Measurements from ENCODE around the gene CEP89. TPM values are rescaled to one million over a fixed set of nuclear protein-coding genes. Genes with fewer than 3 reads are reported as not detected.
A peak's percentile ranks its signal among the peaks of the same experiment; 100 is the strongest.
"Not testable (repeated sequence)": the region's sequence is repeated elsewhere in the genome, so short reads cannot be mapped to it uniquely, and the experiment has no call there.

Gene CEP89
- total RNA-seq, 3 donors from 2014 or later, result 14.8 to 17.8 (median 14.8) TPM

DNA sequence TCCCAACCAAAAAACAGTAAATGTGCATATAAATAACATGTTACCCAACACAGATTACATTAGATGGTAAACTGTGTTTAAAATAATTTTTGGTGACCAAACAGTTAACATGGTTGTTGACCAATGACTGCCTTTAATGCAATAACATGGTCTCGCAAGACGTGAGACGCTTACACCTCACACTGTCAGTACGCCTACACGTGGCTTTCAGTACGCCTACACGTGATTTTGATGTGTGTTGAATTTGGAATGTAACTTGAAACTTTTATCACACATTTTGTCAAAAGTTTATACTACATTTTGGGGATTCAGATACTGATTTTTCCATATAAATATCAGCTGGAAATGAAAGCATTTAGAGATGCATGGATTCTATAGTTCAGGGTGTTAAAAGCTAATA lies 134.2 kb downstream of the CEP89 start:
- ATAC-seq (no peak), DNase-seq (no peak)
- Mint-ChIP-seq H3K4me1 (ENCODE audit: low read depth) (peaks cover 3% of the 10 kb centered on the region), H3K4me3 (no peak overlapping the region), H3K36me3 (ENCODE audit: insufficient read depth) (peaks cover 10% of the 10 kb centered on the region), H3K27me3 (ENCODE audit: low read depth) (no peaks in the 10 kb centered on the region), H3K9me3 (peaks cover 13% of the 10 kb centered on the region)

DNA sequence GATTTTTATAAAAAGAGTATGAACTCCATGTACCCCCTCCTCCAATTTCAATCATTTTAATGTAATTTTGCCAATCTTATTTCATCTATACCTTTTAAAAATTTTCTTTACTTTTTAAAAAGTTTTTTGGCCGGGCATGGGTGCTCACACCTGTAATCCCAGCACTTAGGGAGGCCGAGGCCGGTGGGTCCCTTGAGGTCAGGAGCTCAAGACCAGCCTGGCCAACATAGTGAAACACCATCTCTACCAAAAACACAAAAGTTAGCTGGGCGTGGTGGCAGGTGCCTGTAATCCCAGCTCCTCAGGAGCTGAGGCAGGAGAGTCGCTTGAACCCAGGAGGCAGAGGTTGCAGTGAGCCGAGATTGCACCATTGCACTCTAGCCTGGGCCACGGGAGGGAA lies 138.4 kb downstream of the CEP89 start:
- H3K27me3 Mint-ChIP-seq (ENCODE audit: low read depth); H3K36me3 Mint-ChIP-seq (ENCODE audit: insufficient read depth); DNase-seq; H3K4me3 Mint-ChIP-seq; H3K9me3 Mint-ChIP-seq; ATAC-seq: not testable (repeated sequence)
- H3K4me1 Mint-ChIP-seq (ENCODE audit: low read depth), result peaks cover 12% of the 10 kb centered on the region

DNA sequence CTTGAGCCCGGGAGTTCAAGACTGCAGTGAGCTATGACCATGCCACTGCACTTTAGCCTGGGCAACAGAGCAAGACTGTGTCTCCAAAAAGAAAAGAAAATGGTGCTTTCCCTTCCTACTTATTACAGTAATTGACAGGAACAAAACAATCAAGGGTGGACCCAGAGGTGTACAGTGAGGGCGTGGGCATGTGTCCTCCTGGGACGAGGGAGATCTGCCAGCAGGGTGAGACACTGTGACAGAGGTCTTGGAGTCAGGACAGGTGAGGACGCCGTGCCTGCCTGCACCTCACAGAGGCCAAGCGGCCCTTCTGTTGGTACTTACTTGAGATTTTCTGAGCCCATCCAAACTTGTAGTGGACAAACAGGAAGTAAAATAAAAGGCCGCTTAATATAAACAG lies 138.9 kb downstream of the CEP89 start:
- not testable (repeated sequence) for H3K9me3 Mint-ChIP-seq; H3K4me3 Mint-ChIP-seq; H3K36me3 Mint-ChIP-seq (ENCODE audit: insufficient read depth); H3K27me3 Mint-ChIP-seq (ENCODE audit: low read depth); DNase-seq; ATAC-seq
- H3K4me1 Mint-ChIP-seq (ENCODE audit: low read depth), result peaks cover 12% of the 10 kb centered on the region

DNA sequence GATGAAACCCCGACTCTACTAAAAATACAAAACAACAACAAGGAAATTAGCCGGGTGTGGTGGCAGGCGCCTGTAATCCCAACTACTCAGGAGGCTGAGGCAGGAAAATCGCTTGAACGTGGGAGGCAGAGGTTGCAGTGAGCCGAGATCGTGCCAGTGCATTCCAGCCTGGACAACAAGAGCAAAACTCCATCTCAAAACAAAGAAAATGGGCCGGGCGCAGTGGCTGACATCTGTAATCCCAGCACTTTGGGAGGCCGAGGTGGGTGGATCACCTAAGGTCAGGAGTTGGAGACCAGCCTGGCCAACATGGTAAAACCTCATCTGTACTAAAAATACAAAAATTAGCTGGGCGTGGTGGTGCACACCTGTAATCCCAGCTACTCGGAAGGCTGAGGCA lies 139.7 kb downstream of the CEP89 start:
- H3K27me3 Mint-ChIP-seq (ENCODE audit: low read depth); H3K4me1 Mint-ChIP-seq (ENCODE audit: low read depth); H3K36me3 Mint-ChIP-seq (ENCODE audit: insufficient read depth); ATAC-seq; DNase-seq; H3K4me3 Mint-ChIP-seq; H3K9me3 Mint-ChIP-seq: not testable (repeated sequence)

DNA sequence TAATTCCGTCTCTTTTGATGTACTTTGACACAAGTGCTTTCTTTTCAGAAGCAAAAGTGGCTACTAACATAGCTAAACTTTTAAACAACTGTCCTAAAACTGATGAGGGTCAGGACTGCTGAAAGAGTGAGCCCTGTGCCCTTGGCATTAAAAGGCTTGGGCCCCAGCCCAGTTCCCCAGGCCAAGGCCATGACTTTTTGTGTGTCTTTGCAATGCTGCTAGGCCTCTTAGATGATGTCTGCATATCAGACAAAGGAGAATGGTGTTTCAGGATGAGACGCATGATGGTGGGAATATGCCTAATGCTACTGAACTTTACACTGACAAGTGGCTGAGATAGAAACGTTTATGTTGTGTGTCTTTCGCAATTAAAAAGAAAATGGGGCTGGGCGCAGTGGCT lies 140.1 kb downstream of the CEP89 start:
- Mint-ChIP-seq H3K27me3 (ENCODE audit: low read depth) (no peaks in the 10 kb centered on the region), H3K36me3 (ENCODE audit: insufficient read depth) (peaks cover 4% of the 10 kb centered on the region), H3K4me1 (ENCODE audit: low read depth) (peaks cover 8% of the 10 kb centered on the region), H3K4me3 (no peak overlapping the region), H3K9me3 (no peaks in the 10 kb centered on the region)
- ATAC-seq (no peak), DNase-seq (no peak)

DNA sequence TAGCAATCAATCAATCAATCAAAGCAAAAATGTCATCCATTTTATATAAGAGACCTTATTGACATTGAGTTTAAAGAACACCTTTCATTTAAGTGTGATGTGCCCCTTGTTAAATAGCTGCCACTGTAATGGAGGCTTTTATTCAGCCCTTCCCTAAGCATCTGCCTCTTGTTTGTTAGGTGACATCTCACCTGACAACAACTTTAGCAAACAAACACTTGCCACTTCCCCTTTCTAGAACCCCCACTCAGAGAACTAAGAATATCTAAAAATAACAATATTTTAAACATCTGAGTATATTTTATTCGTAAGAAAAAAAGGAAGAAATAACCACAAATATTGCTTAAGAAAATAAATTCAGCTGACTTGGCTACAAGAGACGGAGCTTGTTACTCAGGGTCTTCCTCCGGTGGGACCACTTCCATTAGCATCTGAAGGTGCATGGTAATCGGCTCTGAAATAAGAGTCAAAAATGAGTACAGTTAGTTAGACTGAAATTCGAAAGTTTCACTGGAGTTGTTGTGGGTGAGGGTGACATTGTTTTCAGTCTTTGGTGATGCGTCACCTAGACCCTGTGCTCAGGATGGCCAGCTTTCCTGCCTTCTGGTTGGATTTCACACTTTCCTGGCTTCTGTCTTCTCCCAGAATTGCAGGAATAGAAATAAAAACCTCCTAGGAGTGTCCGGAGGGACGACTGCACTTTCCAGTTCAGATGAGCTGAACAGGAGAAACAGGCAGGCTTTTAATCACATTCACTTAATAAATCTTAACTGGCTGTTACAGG lies 141.3 kb downstream of the CEP89 start:
- Mint-ChIP-seq H3K4me1 (ENCODE audit: low read depth) (peaks cover 8% of the 10 kb centered on the region), H3K27me3 (ENCODE audit: low read depth) (no peaks in the 10 kb centered on the region), H3K9me3 (no peaks in the 10 kb centered on the region), H3K4me3 (no peak overlapping the region), H3K36me3 (ENCODE audit: insufficient read depth) (peaks cover 4% of the 10 kb centered on the region)
- DNase-seq, result no peak
- no peak for ATAC-seq

DNA sequence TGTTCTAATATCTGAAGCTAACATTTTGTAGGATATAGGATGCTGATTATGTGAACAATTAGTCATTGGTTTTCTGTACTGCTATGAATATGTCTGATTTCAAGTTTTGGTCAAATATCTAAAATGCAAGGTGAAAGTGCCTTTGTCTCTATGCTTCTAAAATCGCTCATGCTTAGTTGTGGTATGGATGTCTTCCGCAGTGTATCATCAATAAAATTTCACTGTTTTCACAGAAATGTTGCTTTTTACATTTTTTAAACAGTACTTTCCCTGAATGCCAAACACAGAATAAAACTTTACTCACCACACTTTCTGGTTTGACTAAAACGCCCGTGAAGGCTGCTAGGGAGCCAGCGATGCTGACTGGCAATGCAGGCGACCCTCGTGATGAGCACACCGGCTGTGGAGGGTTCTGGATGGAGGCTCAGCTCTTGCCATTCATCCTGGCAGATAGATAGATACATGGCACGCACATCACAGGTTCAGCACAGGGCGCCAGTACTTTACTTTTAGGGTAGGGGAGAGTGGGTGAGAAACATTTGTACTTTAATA lies 142.3 kb downstream of the CEP89 start:
- Mint-ChIP-seq H3K36me3 (ENCODE audit: insufficient read depth) (peaks cover 4% of the 10 kb centered on the region), H3K4me3 (peak overlapping the region; percentile 33), H3K9me3 (no peaks in the 10 kb centered on the region), H3K27me3 (ENCODE audit: low read depth) (peaks cover 5% of the 10 kb centered on the region), H3K4me1 (ENCODE audit: low read depth) (peaks cover 8% of the 10 kb centered on the region)
- no peak for DNase-seq
- peak; percentile 62 to 75 for ATAC-seq

DNA sequence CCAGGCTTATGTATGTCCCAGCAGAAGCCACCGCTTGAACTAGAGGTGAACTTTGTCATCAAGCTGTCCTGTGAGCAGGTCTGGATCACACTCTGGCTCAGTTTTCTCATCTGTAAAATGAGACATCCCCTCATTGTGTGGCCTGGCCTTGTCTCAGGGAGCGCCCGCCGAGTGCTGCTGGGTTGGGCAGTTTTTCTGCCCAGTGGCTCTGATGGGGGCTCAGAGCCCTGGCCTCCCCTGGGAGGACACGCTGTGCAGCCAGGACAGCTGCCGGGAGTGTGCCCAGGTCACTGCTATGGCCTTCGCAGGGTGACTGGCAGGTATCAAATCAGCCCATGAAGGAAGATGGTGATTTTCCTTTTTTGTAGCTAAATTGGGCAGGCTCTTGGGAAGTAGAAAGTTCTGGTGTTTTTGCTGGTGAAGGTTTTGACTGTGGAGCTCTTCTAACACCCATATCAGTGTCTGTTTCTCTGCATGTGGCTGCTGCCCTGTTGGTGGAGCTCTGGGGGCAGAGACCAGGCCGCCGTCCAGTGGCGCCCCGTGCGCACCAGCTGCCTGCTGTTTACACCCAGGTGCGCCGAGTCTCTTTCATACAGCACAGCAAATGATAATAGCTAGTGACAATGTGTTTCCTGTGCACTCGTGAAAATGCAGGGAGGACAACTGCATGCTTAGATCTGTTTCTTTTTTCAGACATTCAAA lies 143.0 kb downstream of the CEP89 start:
- DNase-seq, result no peak
- ATAC-seq, result no peak
- peaks cover 8% of the 10 kb centered on the region for H3K4me1 Mint-ChIP-seq (ENCODE audit: low read depth)
- no peaks in the 10 kb centered on the region for H3K9me3 Mint-ChIP-seq
- peak overlapping the region; percentile 33 for H3K4me3 Mint-ChIP-seq
- peaks cover 4% of the 10 kb centered on the region for H3K36me3 Mint-ChIP-seq (ENCODE audit: insufficient read depth)
- H3K27me3 Mint-ChIP-seq (ENCODE audit: low read depth), result peaks cover 5% of the 10 kb centered on the region

DNA sequence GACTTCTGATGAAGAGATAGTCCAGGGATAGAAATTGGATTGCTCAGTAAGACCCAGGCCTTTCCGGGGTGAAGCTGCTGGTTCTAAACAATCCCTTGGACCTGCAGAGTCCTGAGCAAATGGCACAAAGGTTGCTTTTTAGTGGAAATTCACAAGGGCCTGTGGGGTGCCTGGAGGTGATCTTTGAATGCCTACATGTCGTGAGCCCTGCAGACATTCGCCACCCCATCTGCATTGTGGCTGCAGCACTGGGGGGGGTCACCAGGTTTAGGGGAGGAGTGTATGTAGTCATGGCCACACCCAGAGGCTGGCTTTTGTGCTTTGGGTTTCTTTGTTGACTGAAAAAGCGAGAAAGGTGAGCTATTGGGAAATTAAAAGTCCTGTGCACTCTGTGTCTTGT lies 143.6 kb downstream of the CEP89 start:
- H3K4me1 Mint-ChIP-seq (ENCODE audit: low read depth), result peaks cover 8% of the 10 kb centered on the region
- DNase-seq (no peak), ATAC-seq (no peak)
- no peaks in the 10 kb centered on the region for H3K9me3 Mint-ChIP-seq
- no peak overlapping the region for H3K4me3 Mint-ChIP-seq
- H3K36me3 Mint-ChIP-seq (ENCODE audit: insufficient read depth), result peaks cover 4% of the 10 kb centered on the region
- peaks cover 5% of the 10 kb centered on the region for H3K27me3 Mint-ChIP-seq (ENCODE audit: low read depth)

Other genes with a start within 250 kb of the CEP89 start
- not detected for gene SLC7A9, start 102.2 kb downstream of the CEP89 start, total RNA-seq
- 1 to 10 TPM; 4.0 to 6.1 (median 5.4) TPM for gene FAAP24, start 284 bp upstream of the CEP89 start, total RNA-seq
- 1 to 10 TPM; 1.3 to 3.4 (median 1.9) TPM for gene RHPN2, start 92.9 kb upstream of the CEP89 start, total RNA-seq
- 10 to 100 TPM; 12.4 to 14.7 (median 13.0) TPM for gene GPATCH1, start 109.2 kb upstream of the CEP89 start, total RNA-seq
- gene WDR88, start 160.2 kb upstream of the CEP89 start, total RNA-seq, result not detected
- gene LRP3, start 222.4 kb upstream of the CEP89 start, total RNA-seq, result under 1 TPM; 0.14 to 0.84 (median 0.71) TPM

Measured in activated T-cell treated with anti-CD3 and anti-CD28 coated beads, Interleukin-2, amount 50 U/mL, for 4 hours (primary cell).